Activated CD8-positive, alpha-beta memory T cell treated with anti-CD3 and anti-CD28 coated beads for 24 hours (primary cell): ENCODE measurements around the gene EGLN2.
"Not testable (repeated sequence)": the region's sequence is repeated elsewhere in the genome, so short reads cannot be mapped to it uniquely, and the experiment has no call there.

Source experiments
- DNase-seq: peaks from one replicate; pipeline ENCODE4 v3.0.0-alpha.2; 2020

EGLN2 gene

DNA sequence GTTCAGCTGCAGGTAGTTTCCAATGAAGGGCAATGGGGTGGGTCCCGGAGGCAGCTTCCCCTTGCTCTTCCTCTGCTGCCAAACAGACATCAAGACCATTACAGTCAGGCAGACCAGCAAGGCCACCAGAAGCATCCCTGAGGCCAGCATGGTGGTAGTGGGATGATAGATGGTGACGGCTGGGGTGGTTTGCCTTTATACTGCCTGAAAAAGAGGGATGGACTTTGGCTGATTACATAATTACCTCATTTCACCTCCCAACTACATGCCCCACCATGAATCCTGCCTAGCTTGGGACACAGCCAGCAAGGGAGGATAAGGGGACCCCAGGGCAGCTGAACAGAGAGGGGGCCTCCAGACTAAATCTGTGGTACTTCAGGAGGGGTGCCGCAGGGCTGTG, 51.3 kb downstream of the EGLN2 start, which contains the start of gene CYP2A6:
Gene CYP2A6, minus strand, starts transcription at position 171 of the 400 bp plus-strand sequence. Its CDS starts 21 bp downstream, at position 150.
- DNase-seq: not testable (repeated sequence)

GRCh38 chr19:40852467-40853152, 53.6 kb downstream of the EGLN2 start:
- DNase-seq: not testable (repeated sequence)
